Measurements from ENCODE around the gene PLA2G2F.
A peak's percentile ranks its signal among the peaks of the same experiment; 100 is the strongest.

The PLA2G2F gene

GRCh38 chr1:20154301-20154831 lies 15.2 kb downstream of the PLA2G2F start:
- no peak for TF ChIP-seq CTCF (IDR thresholded peaks at IDR 0.05; ENCODE audit: control insufficient read depth, extremely low read depth, insufficient read depth)
- no peak overlapping the region for H3K4me3 ChIP-seq (ENCODE audit: low read depth, low read length)
- DNase-seq (ENCODE audit: low read depth), result no peak

- H3K4me3 ChIP-seq (ENCODE audit: low read depth, low read length), result no peak overlapping the region
- DNase-seq (ENCODE audit: low read depth), result no peak
- no peak for TF ChIP-seq CTCF (IDR thresholded peaks at IDR 0.05; ENCODE audit: control insufficient read depth, extremely low read depth, insufficient read depth)
These were observed 19.4 kb downstream of the PLA2G2F start for GRCh38 chr1:20158358-20159070.

- no peak overlapping the region for H3K4me3 ChIP-seq (ENCODE audit: low read depth, low read length)
- no peak for TF ChIP-seq CTCF (IDR thresholded peaks at IDR 0.05; ENCODE audit: control insufficient read depth, extremely low read depth, insufficient read depth)
- DNase-seq (ENCODE audit: low read depth), result no peak
These were observed 20.9 kb downstream of the PLA2G2F start for GRCh38 chr1:20160034-20160433.

- H3K4me3 ChIP-seq (ENCODE audit: low read depth, low read length), result no peak overlapping the region
- no peak for DNase-seq (ENCODE audit: low read depth)
- TF ChIP-seq CTCF (IDR thresholded peaks at IDR 0.05; ENCODE audit: control insufficient read depth, extremely low read depth, insufficient read depth), result no peak
These were observed 25.6 kb downstream of the PLA2G2F start for GRCh38 chr1:20164694-20165202.

- no peak for DNase-seq (ENCODE audit: low read depth)
- no peak overlapping the region for H3K4me3 ChIP-seq (ENCODE audit: low read depth, low read length)
- peak; percentile 17; the same call in 1 of the 2 replicates for TF ChIP-seq CTCF (IDR thresholded peaks at IDR 0.05; ENCODE audit: control insufficient read depth, extremely low read depth, insufficient read depth)
These were observed 26.4 kb downstream of the PLA2G2F start for GRCh38 chr1:20165522-20165951.

GRCh38 chr1:20166051-20166450 lies 26.9 kb downstream of the PLA2G2F start:
- no peak for DNase-seq (ENCODE audit: low read depth)
- no peak for TF ChIP-seq CTCF (IDR thresholded peaks at IDR 0.05; ENCODE audit: control insufficient read depth, extremely low read depth, insufficient read depth)

More at GRCh38 chr1:20166051-20166450, 26.9 kb downstream of the PLA2G2F start:
- H3K4me3 ChIP-seq (ENCODE audit: low read depth, low read length), result no peak overlapping the region

Data from LNCaP clone FGC (cell line).